Keratinocyte (primary cell): ENCODE results near the gene SUSD5. TPM values are rescaled to one million over a fixed set of nuclear protein-coding genes. Genes with fewer than 3 reads are reported as not detected.
"Not testable (repeated sequence)": the region's sequence is repeated elsewhere in the genome, so short reads cannot be mapped to it uniquely, and the experiment has no call there.

Experiments
- DNase-seq: peaks from one replicate; pipeline ENCODE4 v3.0.0-alpha.2; 2011; ENCODE audit warnings: low read depth, missing footprints, low spot score
- FAIRE-seq: peaks from 2 replicates; lab custom pipeline; 2011; peaks lifted over from hg19 to GRCh38; lab: Jason Lieb, UNC
- H2AFZ ChIP-seq: 2 replicates; pipeline ENCODE4 v1.6.0; 2012; ENCODE audit warnings: low read length, control low read depth, inconsistent platforms; ENCODE audit not compliant: control insufficient read depth
- H3K27ac ChIP-seq: 2 replicates; pipeline ENCODE4 v1.5.1; 2011; ENCODE audit warnings: low read length; ENCODE audit not compliant: control insufficient read depth, insufficient read depth
- H3K27me3 ChIP-seq: 3 replicates; pipeline ENCODE4 v1.6.0; 2011; ENCODE audit warnings: low read length; ENCODE audit not compliant: control insufficient read depth, insufficient read depth; ENCODE audit errors: extremely low read depth
- H3K36me3 ChIP-seq, 2 experiments: 2 replicates in 1 of 2; 3 replicates in 1 of 2; pipeline ENCODE4 v1.5.1; 2011; ENCODE audit warnings: low read length in 2 of 2, mild to moderate bottlenecking in 1 of 2; ENCODE audit not compliant: control insufficient read depth in 2 of 2, insufficient read depth in 2 of 2; ENCODE audit errors: extremely low read depth in 1 of 2
- H3K4me1 ChIP-seq: 3 replicates; pipeline ENCODE4 v1.5.1; 2011; ENCODE audit warnings: low read length; ENCODE audit not compliant: control insufficient read depth, insufficient read depth; ENCODE audit errors: extremely low read depth
- H3K4me2 ChIP-seq: 3 replicates; pipeline ENCODE4 v1.6.0; 2011; ENCODE audit warnings: low read depth, low read length; ENCODE audit not compliant: control insufficient read depth, insufficient read depth; ENCODE audit errors: extremely low read depth
- H3K4me3 ChIP-seq, 3 experiments: fragments of 200-600 bp in 1 of 3; sonication (generic) in 1 of 3; 2 replicates in 2 of 3; 3 replicates in 1 of 3; pipeline ENCODE4 v1.5.1; 2011 to 2016; ENCODE audit warnings: low read length in 3 of 3, mild to moderate bottlenecking in 3 of 3, control low read depth in 2 of 3, inconsistent platforms in 1 of 3, low read depth in 1 of 3, mixed read lengths in 1 of 3, mixed run types in 1 of 3, moderate library complexity in 1 of 3; ENCODE audit not compliant: control insufficient read depth in 2 of 3, insufficient read depth in 2 of 3; ENCODE audit errors: extremely low read depth in 1 of 3
- H3K79me2 ChIP-seq: 2 replicates; pipeline ENCODE4 v1.6.0; 2012; ENCODE audit warnings: low read length; ENCODE audit not compliant: control insufficient read depth, insufficient read depth
- H3K9ac ChIP-seq: 3 replicates; pipeline ENCODE4 v1.6.0; 2011; ENCODE audit warnings: low read length; ENCODE audit not compliant: control insufficient read depth, insufficient read depth; ENCODE audit errors: extremely low read depth
- H3K9me1 ChIP-seq: 3 replicates; pipeline ENCODE4 v1.6.0; 2011; ENCODE audit warnings: low read length; ENCODE audit not compliant: control insufficient read depth, insufficient read depth; ENCODE audit errors: extremely low read depth
- H3K9me3 ChIP-seq: 2 replicates; pipeline ENCODE4 v1.5.1; 2012; ENCODE audit warnings: low read depth, low read length; ENCODE audit not compliant: control insufficient read depth
- H4K20me1 ChIP-seq: 3 replicates; pipeline ENCODE4 v1.6.0; 2011; ENCODE audit warnings: low read length; ENCODE audit not compliant: control insufficient read depth, insufficient read depth; ENCODE audit errors: extremely low read depth
- EZH2 ChIP-seq: IDR thresholded peaks from one replicate; pipeline ENCODE4 v1.6.1; 2012; ENCODE audit warnings: inconsistent platforms, mild to moderate bottlenecking, low read length, moderate library complexity
- dilution Hi-C: fragments of 300-500 bp; cut with MboI; formaldehyde crosslinking; loops from one replicate; pipeline ENCODE4 v1.7.0; 2020; ENCODE audit warnings: low sequenced_read_pairs; ENCODE audit not compliant: extremely low pct_ligation_motif_present
- polyA plus RNA-seq, 5 experiments: library from polyadenylated mRNA; depleted of rRNA in 3 of 5; stranded (reverse) in 3 of 5; stranded (forward) in 1 of 5; unstranded in 1 of 5; fragments of >200 nt; gene quantifications; 1 replicate in 1 of 5; 2 replicates in 3 of 5; 3 replicates in 1 of 5; pipeline versions ENCODE4 v1.2.1 to v1.2.3, GENCODE V29; 2011 to 2012; ENCODE audit warnings: missing spikeins in 2 of 5, low read depth in 1 of 5, low replicate concordance in 1 of 5
- TF ChIP-seq, protein P1 (sequence below), 3 experiments: IDR thresholded peaks in 1 of 3; conservative IDR thresholded peaks in 1 of 3; optimal IDR thresholded peaks in 1 of 3; 2 replicates in 2 of 3; 3 replicates in 1 of 3; pipeline versions ENCODE3 to v1.5.1; 2011; ENCODE audit warnings: low read length in 3 of 3, mild to moderate bottlenecking in 3 of 3, moderate library complexity in 2 of 3, control low read depth in 1 of 3, inconsistent platforms in 1 of 3; ENCODE audit not compliant: insufficient read depth in 2 of 3; ENCODE audit errors: extremely low read depth in 1 of 3

SUSD5 gene
- polyA plus RNA-seq, 1 donor (not counting 4 experiments of a cell fraction or from before 2014, with no cell fraction given) = 0.05 TPM

DNA sequence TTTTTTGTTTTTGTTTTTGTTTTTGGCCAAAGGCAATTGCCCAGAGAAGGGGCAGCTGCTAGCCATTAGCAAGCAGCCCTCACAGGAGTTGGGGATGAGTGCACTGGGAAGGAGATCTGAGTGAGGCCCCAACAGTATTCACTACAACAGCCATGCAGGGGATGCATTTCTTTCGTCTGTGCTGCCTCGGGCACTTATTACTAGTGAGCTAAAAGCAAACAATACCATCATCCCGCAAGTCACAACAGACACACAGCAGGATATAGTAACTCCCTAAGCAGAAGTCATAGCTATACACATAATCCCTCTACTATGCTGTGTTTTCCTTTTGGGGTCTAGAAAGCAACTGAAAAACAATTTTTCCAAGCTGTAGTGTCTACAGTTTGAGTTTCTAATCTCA lies 77.6 kb downstream of the SUSD5 start:
- TF ChIP-seq, protein P1, sequence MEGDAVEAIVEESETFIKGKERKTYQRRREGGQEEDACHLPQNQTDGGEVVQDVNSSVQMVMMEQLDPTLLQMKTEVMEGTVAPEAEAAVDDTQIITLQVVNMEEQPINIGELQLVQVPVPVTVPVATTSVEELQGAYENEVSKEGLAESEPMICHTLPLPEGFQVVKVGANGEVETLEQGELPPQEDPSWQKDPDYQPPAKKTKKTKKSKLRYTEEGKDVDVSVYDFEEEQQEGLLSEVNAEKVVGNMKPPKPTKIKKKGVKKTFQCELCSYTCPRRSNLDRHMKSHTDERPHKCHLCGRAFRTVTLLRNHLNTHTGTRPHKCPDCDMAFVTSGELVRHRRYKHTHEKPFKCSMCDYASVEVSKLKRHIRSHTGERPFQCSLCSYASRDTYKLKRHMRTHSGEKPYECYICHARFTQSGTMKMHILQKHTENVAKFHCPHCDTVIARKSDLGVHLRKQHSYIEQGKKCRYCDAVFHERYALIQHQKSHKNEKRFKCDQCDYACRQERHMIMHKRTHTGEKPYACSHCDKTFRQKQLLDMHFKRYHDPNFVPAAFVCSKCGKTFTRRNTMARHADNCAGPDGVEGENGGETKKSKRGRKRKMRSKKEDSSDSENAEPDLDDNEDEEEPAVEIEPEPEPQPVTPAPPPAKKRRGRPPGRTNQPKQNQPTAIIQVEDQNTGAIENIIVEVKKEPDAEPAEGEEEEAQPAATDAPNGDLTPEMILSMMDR (optimal IDR thresholded peaks at IDR 0.05 in 1 of 3, IDR thresholded peaks at IDR 0.05 in 1 of 3, conservative IDR thresholded peaks at IDR 0.05 in 1 of 3; ENCODE audit: extremely low read depth in 1 of 3, insufficient read depth in 2 of 3, low read length in 3 of 3) = no peak
- TF ChIP-seq EZH2 = no peak
- H3K4me2 ChIP-seq = no peak overlapping the region
- no peak overlapping the region for H2AFZ ChIP-seq
- FAIRE-seq (no peak), DNase-seq (no peak)
- H3K27me3 ChIP-seq = no peaks in the 10 kb centered on the region
- peaks cover 2% of the 10 kb centered on the region for H4K20me1 ChIP-seq
- peaks cover 2% of the 10 kb centered on the region for H3K9me1 ChIP-seq
- no peak overlapping the region for H3K9ac ChIP-seq
- peaks cover 14 to 26% of the 10 kb centered on the region in 2 experiments for H3K36me3 ChIP-seq
- no peaks in the 10 kb centered on the region for H3K9me3 ChIP-seq
- dilution Hi-C loops = no loop called here
- no peak overlapping the region for H3K4me3 ChIP-seq
- H3K4me1 ChIP-seq = no peaks in the 10 kb centered on the region
- no peaks in the 10 kb centered on the region for H3K79me2 ChIP-seq
- no peak overlapping the region for H3K27ac ChIP-seq

DNA sequence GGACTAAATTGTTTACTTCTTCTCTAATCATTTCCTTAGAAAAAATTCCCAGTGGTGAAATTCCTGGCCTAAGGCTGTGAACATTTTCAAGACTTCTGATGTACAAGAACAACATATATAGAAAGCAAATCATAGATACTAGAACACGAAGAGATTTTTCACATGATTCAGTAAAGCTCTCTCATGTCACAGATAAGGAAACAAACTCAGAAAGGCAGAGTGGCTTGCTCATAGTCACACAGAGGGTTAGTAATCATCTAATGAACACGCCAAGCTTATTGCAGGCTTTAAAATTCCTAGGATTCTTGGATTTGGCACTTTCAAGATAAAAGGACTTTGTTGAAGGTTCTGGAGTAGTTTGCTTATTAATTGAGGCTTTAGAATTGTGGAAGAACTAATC lies 78.6 kb downstream of the SUSD5 start:
- no peaks in the 10 kb centered on the region for H3K4me1 ChIP-seq
- peaks cover 2% of the 10 kb centered on the region for H4K20me1 ChIP-seq
- no peaks in the 10 kb centered on the region for H3K9me3 ChIP-seq
- TF ChIP-seq EZH2 = no peak
- TF ChIP-seq, protein P1 (optimal IDR thresholded peaks at IDR 0.05 in 1 of 3, IDR thresholded peaks at IDR 0.05 in 1 of 3, conservative IDR thresholded peaks at IDR 0.05 in 1 of 3; ENCODE audit: extremely low read depth in 1 of 3, insufficient read depth in 2 of 3, low read length in 3 of 3) = no peak
- H3K9me1 ChIP-seq = no peaks in the 10 kb centered on the region
- FAIRE-seq (no peak), DNase-seq (no peak)
- H2AFZ ChIP-seq = no peak overlapping the region
- no peak overlapping the region for H3K4me3 ChIP-seq
- H3K4me2 ChIP-seq = no peak overlapping the region
- no peaks in the 10 kb centered on the region for H3K79me2 ChIP-seq
- dilution Hi-C loops = no loop called here
- no peak overlapping the region for H3K27ac ChIP-seq
- H3K9ac ChIP-seq = no peak overlapping the region
- no peaks in the 10 kb centered on the region for H3K27me3 ChIP-seq
- peaks cover 16 to 25% of the 10 kb centered on the region in 2 experiments for H3K36me3 ChIP-seq

DNA sequence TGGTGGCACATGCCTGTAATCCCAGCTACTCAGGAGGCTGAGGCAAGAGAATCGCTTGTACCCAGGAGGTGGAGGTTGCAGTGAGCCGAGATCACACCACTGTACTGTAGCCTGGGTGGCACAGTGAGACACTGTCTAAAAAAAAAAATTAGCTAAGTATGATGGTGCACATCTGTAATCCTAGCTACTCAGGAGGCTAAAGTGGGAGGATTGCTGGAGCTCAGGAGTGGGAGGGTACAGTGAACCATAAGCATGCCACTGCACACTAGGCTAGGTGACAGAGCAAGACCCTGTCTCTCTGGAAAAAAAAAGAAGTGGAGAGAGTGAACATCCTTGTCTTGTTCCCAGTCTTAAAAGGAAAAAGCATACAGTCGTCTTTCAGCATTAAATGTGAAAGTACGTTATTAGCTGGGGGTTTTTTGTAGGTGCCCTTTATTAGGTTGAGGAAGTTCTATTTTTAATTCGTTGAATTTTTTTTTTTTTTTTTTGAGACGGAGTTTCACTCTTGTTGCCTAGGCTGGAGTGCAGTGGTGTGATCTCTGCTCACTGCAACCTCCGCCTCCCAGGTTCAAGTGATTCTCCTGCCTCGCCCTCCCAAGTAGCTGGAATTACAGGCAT lies 79.5 kb downstream of the SUSD5 start:
- H3K4me3 ChIP-seq, DNase-seq, H3K27me3 ChIP-seq, H3K4me1 ChIP-seq, H2AFZ ChIP-seq, dilution Hi-C loops, H4K20me1 ChIP-seq, H3K79me2 ChIP-seq, H3K9me1 ChIP-seq, H3K9me3 ChIP-seq, H3K4me2 ChIP-seq, FAIRE-seq, H3K9ac ChIP-seq, H3K27ac ChIP-seq: not testable (repeated sequence)
- peaks cover 19 to 23% of the 10 kb centered on the region in 2 experiments for H3K36me3 ChIP-seq
